ENCODE results near the gene PTPRM. TPM values are rescaled to one million over a fixed set of nuclear protein-coding genes. Genes with fewer than 3 reads are reported as not detected.

PTPRM gene
- total RNA-seq, 1 experiment from 2014 or later, result 100.0 TPM

DNA sequence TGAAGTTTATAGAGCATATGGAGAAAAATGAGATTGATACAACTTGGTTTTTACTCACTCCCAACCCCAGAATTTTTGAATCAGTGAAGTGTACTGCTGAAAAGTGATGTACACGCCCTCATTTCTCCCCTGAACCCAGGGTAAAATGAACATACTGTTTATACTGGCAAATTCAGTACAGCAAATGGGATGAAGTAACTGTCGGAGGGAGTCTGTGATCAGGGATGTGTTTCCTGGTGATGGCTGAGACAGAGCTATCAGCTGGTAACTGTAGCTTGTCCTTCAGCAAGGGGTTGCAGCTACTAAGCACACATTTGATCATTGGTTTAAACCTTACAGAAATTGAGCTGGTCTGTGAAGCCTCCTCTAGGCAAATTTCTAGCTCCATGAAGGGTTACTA, 191.6 kb downstream of the PTPRM start:
- H3K27me3 Mint-ChIP-seq (ENCODE audit: insufficient read depth, unreplicated experiment), result no peaks in the 10 kb centered on the region
- no peak overlapping the region for H3K4me3 Mint-ChIP-seq (ENCODE audit: unreplicated experiment)
- intact Hi-C loops (cut with micrococcal nuclease; ENCODE audit: unreplicated experiment), result loop anchor here (10.0 kb wide), 2 partner anchors 244 to 394 kb away; no protein-coding TSS in a partner anchor
- H3K4me1 Mint-ChIP-seq (ENCODE audit: low read depth, unreplicated experiment), result peaks cover 84% of the 10 kb centered on the region
- peak overlapping the region; percentile 48 for H3K27ac Mint-ChIP-seq (ENCODE audit: unreplicated experiment)
- H3K36me3 Mint-ChIP-seq (ENCODE audit: insufficient read depth, unreplicated experiment), result peaks cover 37% of the 10 kb centered on the region
- Histone ChIP-seq H3K27me3 (replicated peaks; ENCODE audit: control insufficient read depth, insufficient read depth, low read length) (no peaks in the 10 kb centered on the region), H3K36me3 (ENCODE audit: control insufficient read depth, insufficient read depth, low read length) (no peaks in the 10 kb centered on the region), H3K4me1 (peaks cover 92% of the 10 kb centered on the region), H3K9me3 (no peaks in the 10 kb centered on the region), H3K4me3 (ENCODE audit: low read depth, low read length) (no peak overlapping the region)
- ChIA-PET POLR2A (no interaction called here), CTCF (interaction anchor here (1.0 kb wide), 1 partner anchor 192 kb away, joined by 3 read pairs; no protein-coding TSS in a partner anchor)
- DNase-seq, result no peak
- TF ChIP-seq, protein P1, sequence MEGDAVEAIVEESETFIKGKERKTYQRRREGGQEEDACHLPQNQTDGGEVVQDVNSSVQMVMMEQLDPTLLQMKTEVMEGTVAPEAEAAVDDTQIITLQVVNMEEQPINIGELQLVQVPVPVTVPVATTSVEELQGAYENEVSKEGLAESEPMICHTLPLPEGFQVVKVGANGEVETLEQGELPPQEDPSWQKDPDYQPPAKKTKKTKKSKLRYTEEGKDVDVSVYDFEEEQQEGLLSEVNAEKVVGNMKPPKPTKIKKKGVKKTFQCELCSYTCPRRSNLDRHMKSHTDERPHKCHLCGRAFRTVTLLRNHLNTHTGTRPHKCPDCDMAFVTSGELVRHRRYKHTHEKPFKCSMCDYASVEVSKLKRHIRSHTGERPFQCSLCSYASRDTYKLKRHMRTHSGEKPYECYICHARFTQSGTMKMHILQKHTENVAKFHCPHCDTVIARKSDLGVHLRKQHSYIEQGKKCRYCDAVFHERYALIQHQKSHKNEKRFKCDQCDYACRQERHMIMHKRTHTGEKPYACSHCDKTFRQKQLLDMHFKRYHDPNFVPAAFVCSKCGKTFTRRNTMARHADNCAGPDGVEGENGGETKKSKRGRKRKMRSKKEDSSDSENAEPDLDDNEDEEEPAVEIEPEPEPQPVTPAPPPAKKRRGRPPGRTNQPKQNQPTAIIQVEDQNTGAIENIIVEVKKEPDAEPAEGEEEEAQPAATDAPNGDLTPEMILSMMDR (IDR thresholded peaks at IDR 0.05; ENCODE audit: insufficient read depth in 1 of 2, low read depth in 1 of 2, low read length in 1 of 2, severe bottlenecking in 1 of 2, unreplicated experiment in 1 of 2), result no peak
- no TSS peak for BruUV-seq (replicated peaks)
- no peaks in the 10 kb centered on the region for H3K9me3 Mint-ChIP-seq (ENCODE audit: unreplicated experiment)

DNA sequence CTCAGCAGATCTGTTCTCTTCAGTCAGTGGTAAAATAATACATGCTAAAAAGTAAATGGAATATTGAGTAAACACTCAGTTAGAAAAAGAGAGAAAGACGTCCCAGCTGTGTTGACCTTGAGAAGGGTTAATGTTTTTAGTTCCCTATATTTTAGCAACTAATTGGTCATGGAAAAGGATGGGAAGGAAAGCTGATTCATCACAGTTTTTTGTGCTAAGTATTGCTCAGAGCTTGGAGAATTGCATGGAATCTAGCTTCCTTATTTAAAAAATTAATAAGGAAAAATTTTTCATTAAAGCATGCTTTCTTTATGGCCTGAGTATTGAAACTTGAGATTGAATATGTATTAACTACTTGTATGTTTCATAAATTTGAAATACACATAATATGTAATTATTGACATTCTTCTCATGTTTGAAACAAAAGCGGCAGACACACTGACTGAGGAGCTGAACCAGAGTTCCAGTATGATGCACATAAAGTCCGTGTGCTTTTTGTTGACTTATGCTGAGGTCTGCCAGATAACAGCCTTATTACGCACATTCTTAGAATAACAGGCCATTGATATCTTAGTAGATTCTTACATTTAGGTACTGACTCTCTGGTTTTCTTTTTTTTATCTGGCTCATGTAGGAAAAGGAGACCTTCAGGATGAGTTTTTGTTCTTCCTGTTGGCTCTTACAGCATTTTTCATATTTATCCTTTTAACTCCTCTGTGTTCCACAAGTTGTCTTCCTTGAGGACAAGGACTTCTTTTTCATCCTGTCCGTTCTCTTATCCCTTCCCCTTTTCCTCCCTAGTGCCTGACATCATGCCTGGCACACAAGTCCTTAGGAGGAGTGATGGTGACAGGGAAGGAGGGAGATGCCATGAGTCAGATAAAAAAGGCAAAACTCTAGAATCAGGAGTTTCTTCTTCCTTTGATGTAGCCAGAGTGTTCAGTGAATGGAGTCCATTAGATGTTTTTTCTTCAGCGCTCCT, 194.1 kb downstream of the PTPRM start:
- ChIA-PET CTCF (interaction anchor here (0.7 to 1.3 kb wide), 3 partner anchors 115 to 792 kb away, joined by 3 to 4 read pairs (median 3); no protein-coding TSS in a partner anchor), POLR2A (interaction anchor here (1.3 kb wide), 1 partner anchor 194 kb away, joined by 9 read pairs; the partner anchor contains the start of gene PTPRM)
- BruUV-seq (replicated peaks), result no TSS peak
- TF ChIP-seq, protein P1 (IDR thresholded peaks at IDR 0.05; ENCODE audit: insufficient read depth in 1 of 2, low read depth in 1 of 2, low read length in 1 of 2, severe bottlenecking in 1 of 2, unreplicated experiment in 1 of 2), result no peak
- Histone ChIP-seq H3K9me3 (no peaks in the 10 kb centered on the region), H3K36me3 (ENCODE audit: control insufficient read depth, insufficient read depth, low read length) (no peaks in the 10 kb centered on the region), H3K27me3 (replicated peaks; ENCODE audit: control insufficient read depth, insufficient read depth, low read length) (no peaks in the 10 kb centered on the region), H3K4me1 (peaks cover 83% of the 10 kb centered on the region), H3K4me3 (ENCODE audit: low read depth, low read length) (no peak overlapping the region)
- Mint-ChIP-seq H3K4me1 (ENCODE audit: low read depth, unreplicated experiment) (peaks cover 63% of the 10 kb centered on the region), H3K36me3 (ENCODE audit: insufficient read depth, unreplicated experiment) (peaks cover 20% of the 10 kb centered on the region), H3K4me3 (ENCODE audit: unreplicated experiment) (peak overlapping the region; percentile 51), H3K9me3 (ENCODE audit: unreplicated experiment) (no peaks in the 10 kb centered on the region), H3K27me3 (ENCODE audit: insufficient read depth, unreplicated experiment) (no peaks in the 10 kb centered on the region), H3K27ac (ENCODE audit: unreplicated experiment) (peak overlapping the region; percentile 87)
- intact Hi-C loops (cut with micrococcal nuclease; ENCODE audit: unreplicated experiment), result loop anchor here (1.0 kb wide), 1 partner anchor 115 kb away; no protein-coding TSS in a partner anchor
- DNase-seq, result peak; percentile 55

DNA sequence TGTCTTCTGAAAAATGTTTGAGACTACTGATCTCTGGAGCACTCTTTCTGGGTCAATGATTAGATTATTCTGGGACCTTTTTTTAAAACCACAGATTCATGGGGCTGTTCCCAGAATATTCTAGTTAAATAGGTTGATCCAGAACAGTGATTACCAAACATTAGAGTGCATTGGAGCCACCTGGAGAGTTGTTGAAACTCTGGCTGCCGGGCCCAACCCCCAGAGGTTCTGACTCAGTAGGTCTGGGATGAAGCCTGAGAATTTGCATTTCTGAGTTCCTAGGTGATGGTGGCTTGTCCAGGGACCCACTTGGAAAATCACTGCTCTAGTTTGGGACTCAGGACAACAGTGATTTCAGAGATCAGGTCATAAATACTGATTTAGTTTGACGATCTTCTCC, 197.3 kb downstream of the PTPRM start:
- H3K9me3 ChIP-seq, result no peaks in the 10 kb centered on the region
- no peak overlapping the region for H3K4me3 ChIP-seq (ENCODE audit: low read depth, low read length)
- DNase-seq, result no peak
- no peak overlapping the region for H3K4me3 Mint-ChIP-seq (ENCODE audit: unreplicated experiment)
- H3K4me1 ChIP-seq, result peaks cover 61% of the 10 kb centered on the region
- TF ChIP-seq, protein P1 (IDR thresholded peaks at IDR 0.05; ENCODE audit: insufficient read depth in 1 of 2, low read depth in 1 of 2, low read length in 1 of 2, severe bottlenecking in 1 of 2, unreplicated experiment in 1 of 2), result no peak
- H3K27me3 ChIP-seq (replicated peaks; ENCODE audit: control insufficient read depth, insufficient read depth, low read length), result no peaks in the 10 kb centered on the region
- H3K4me1 Mint-ChIP-seq (ENCODE audit: low read depth, unreplicated experiment), result peaks cover 40% of the 10 kb centered on the region
- no TSS peak for BruUV-seq (replicated peaks)
- intact Hi-C loops (cut with micrococcal nuclease; ENCODE audit: unreplicated experiment), result no loop called here
- peaks cover 7% of the 10 kb centered on the region for H3K36me3 Mint-ChIP-seq (ENCODE audit: insufficient read depth, unreplicated experiment)
- H3K9me3 Mint-ChIP-seq (ENCODE audit: unreplicated experiment), result no peaks in the 10 kb centered on the region
- CTCF ChIA-PET, result no interaction called here
- H3K27me3 Mint-ChIP-seq (ENCODE audit: insufficient read depth, unreplicated experiment), result no peaks in the 10 kb centered on the region
- POLR2A ChIA-PET, result no interaction called here
- H3K36me3 ChIP-seq (ENCODE audit: control insufficient read depth, insufficient read depth, low read length), result no peaks in the 10 kb centered on the region
- no peak overlapping the region for H3K27ac Mint-ChIP-seq (ENCODE audit: unreplicated experiment)

Measured in Caco-2 (cell line).